Adrenal gland (tissue), 12 donors: ENCODE measurements around the gene SERPINA4. TPM values are rescaled to one million over a fixed set of nuclear protein-coding genes. Genes with fewer than 3 reads are reported as not detected.
A peak's percentile ranks its signal among the peaks of the same experiment; 100 is the strongest.

ENCODE experiments used
- DNase-seq, 7 donors: peaks; one replicate each; pipeline ENCODE4 v3.0.0-alpha.2; 2019 to 2020
- H3K27ac ChIP-seq, 5 donors: fragments of 200-600 bp; sonication (generic) in 4 of 5; 1 replicate in 3 of 5; 2 replicates in 2 of 5; pipeline versions ENCODE4 v1.5.1 to v1.8.0; 2016 to 2020; ENCODE audit warnings: mild to moderate bottlenecking in 1 of 5
- H3K27me3 ChIP-seq: fragments of 200-600 bp; 2 replicates; pipeline ENCODE4 v1.8.0; 2021
- H3K36me3 ChIP-seq, 2 donors: fragments of 200-600 bp; replicated peaks in 1 of 2; 1 replicate in 1 of 2; 2 replicates in 1 of 2; pipeline versions ENCODE4 v1.5.1 to v1.8.0; 2018 to 2022
- H3K4me1 ChIP-seq, 2 donors: fragments of 200-600 bp; replicated peaks in 1 of 2; 1 replicate in 1 of 2; 2 replicates in 1 of 2; pipeline versions ENCODE4 v1.5.1 to v1.8.0; 2018 to 2021
- H3K4me3 ChIP-seq, 4 donors: fragments of 200-600 bp; sonication (generic) in 3 of 4; one replicate each; pipeline ENCODE4 v1.5.1; 2016 to 2018
- H3K9me3 ChIP-seq, 3 donors: fragments of 200-600 bp; sonication (generic) in 1 of 3; replicated peaks in 1 of 3; 1 replicate in 2 of 3; 2 replicates in 1 of 3; pipeline versions ENCODE4 v1.5.1 to v1.8.0; 2016 to 2021
- POLR2A ChIP-seq, 2 donors: fragments of 450-650 bp; IDR thresholded peaks; one replicate each; pipeline ENCODE4 v1.6.1; 2017; ENCODE audit warnings: antibody characterized with exemption in 2 of 2, mild to moderate bottlenecking in 2 of 2, moderate library complexity in 1 of 2
- WGBS, 4 donors: extraction: QIAGEN DNeasy Blood & Tissue Kit in 2 of 4; methylation state at CpG; one replicate each; pipeline versions ENCODE4 v1.1.5 to v1.1.7; 2013 to 2017; 5-methylcytosine and 5-hydroxymethylcytosine counted together
- intact Hi-C, 2 donors: fragments of 100-400 bp; cut with DNase I; formaldehyde crosslinking; loops; one replicate each; pipeline versions ENCODE4 v1.14.1 to v1.15.0; 2022 to 2023
- polyA plus RNA-seq, 3 donors: library from polyadenylated mRNA; stranded (reverse); fragments of 200-250 nt in 2 of 3; fragments of 350-450 nt in 1 of 3; fragmentation: Illumina TruSeq in 1 of 3; extraction: RNeasy Lipid Tissue Mini Kit (QIAGEN cat#74804) in 1 of 3; gene quantifications; one replicate each; pipeline ENCODE4 v1.2.3, GENCODE V29; 2013 to 2014
- total RNA-seq, 9 donors: library from RNA; depleted of rRNA in 4 of 9; stranded (reverse); fragments of >200 nt in 4 of 9; fragments of 120-200 nt in 1 of 9; fragmentation: NEBNext Ultra II Directional in 1 of 9; extraction: Animal tissue kit (Norgen Biotek cat#: 25700) in 1 of 9; gene quantifications; one replicate each; pipeline versions ENCODE4 v1.1.0 to v1.2.4, GENCODE V29; 2013 to 2023
- TF ChIP-seq, protein P1 (sequence below), 6 experiments: fragments of 450-650 bp in 4 of 6; fragments of 200-600 bp in 2 of 6; sonication (generic) in 1 of 6; IDR thresholded peaks; 1 replicate in 5 of 6; 2 replicates in 1 of 6; pipeline versions ENCODE4 v1.5.1 to v1.8.0; 2016 to 2021; ENCODE audit warnings: antibody characterized with exemption in 6 of 6, mild to moderate bottlenecking in 2 of 6, moderate library complexity in 1 of 6
- donor health status: healthy with polysubstance abuse.
- donor health status: Bipolar disorder and iron deficiency.
- donor health status: DM: yes; HTN: yes; CAD: no.
- donor health status: DM: no; HTN: no; CAD: no.
- donor health status: DM: no; HTN: no; CAD: no.
- donor health status: DM: yes; HTN: yes; CAD: no.

SERPINA4 gene
- total and polyA plus RNA-seq, 12 donors = 0.06 to 0.31 (median 0.11) TPM; not detected in 9

DNA sequence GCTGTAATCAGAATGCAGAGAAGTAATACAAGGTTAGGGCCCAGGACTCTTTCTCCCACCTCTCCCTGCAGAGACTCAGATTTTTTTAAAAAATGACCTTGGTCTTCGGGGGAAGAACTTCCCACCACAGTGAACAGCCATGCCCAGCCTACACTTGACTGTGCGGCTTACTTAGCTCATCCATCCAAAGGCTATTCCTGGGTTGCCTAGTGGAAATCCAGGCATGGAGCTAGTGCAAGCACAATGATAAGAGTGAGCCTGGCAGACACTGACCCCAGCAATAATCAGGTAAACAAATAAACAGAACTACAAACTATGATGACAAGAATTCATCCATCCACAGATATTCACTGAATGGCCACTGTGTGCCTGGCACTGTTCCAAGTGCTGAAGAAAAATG, 34.7 kb downstream of the SERPINA4 start:
- intact Hi-C loops = no loop called here
- no peak for TF ChIP-seq POLR2A (IDR thresholded peaks at IDR 0.05)
- TF ChIP-seq, protein P1, sequence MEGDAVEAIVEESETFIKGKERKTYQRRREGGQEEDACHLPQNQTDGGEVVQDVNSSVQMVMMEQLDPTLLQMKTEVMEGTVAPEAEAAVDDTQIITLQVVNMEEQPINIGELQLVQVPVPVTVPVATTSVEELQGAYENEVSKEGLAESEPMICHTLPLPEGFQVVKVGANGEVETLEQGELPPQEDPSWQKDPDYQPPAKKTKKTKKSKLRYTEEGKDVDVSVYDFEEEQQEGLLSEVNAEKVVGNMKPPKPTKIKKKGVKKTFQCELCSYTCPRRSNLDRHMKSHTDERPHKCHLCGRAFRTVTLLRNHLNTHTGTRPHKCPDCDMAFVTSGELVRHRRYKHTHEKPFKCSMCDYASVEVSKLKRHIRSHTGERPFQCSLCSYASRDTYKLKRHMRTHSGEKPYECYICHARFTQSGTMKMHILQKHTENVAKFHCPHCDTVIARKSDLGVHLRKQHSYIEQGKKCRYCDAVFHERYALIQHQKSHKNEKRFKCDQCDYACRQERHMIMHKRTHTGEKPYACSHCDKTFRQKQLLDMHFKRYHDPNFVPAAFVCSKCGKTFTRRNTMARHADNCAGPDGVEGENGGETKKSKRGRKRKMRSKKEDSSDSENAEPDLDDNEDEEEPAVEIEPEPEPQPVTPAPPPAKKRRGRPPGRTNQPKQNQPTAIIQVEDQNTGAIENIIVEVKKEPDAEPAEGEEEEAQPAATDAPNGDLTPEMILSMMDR (IDR thresholded peaks at IDR 0.05) = no peak
- DNase-seq = no peak
- no peak overlapping the region for H3K27ac ChIP-seq
- peaks cover 38 to 39% of the 10 kb centered on the region in 2 donors for H3K4me1 ChIP-seq
- no peaks in the 10 kb centered on the region for H3K9me3 ChIP-seq
- WGBS, 4 donors = 50 to 70% (median 65%) methylated on average over 2 of the region's 2 CpGs
- no peaks in the 10 kb centered on the region for H3K27me3 ChIP-seq
- peaks cover 0 to 5% of the 10 kb centered on the region in 2 donors for H3K36me3 ChIP-seq
- no peak overlapping the region for H3K4me3 ChIP-seq

DNA sequence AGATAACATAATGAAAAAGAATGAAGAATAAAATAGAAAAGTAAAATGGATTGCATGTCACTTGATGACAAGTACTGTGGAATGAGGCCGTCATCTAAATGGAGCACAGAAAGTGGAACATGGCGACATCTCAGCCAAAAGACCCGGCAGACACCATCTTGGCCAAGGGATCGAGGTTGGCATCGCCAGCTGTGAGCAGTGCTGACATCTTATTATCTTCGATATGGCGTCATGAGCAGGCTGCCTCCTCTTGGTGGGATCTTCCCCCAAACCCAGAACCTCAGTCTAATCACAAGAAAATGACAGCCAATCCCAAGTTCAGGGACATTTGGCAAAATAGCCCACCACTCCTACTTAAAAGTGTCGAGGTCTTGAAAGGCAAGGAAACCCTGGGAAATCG, 35.1 kb downstream of the SERPINA4 start:
- Histone ChIP-seq H3K27ac (no peak overlapping the region), H3K36me3 (peaks cover 0 to 3% of the 10 kb centered on the region in 2 donors), H3K9me3 (no peaks in the 10 kb centered on the region), H3K4me1 (peaks cover 41% of the 10 kb centered on the region in 2 donors), H3K4me3 (no peak overlapping the region), H3K27me3 (no peaks in the 10 kb centered on the region)
- DNase-seq = no peak
- intact Hi-C loops = no loop called here
- 80 to 95% (median 89%) methylated on average over 8 to 9 of the region's 9 CpGs for WGBS, 4 donors
- no peak for TF ChIP-seq POLR2A (IDR thresholded peaks at IDR 0.05)
- TF ChIP-seq, protein P1 (IDR thresholded peaks at IDR 0.05) = no peak

GRCh38 chr14:94597788-94598187, 36.5 kb downstream of the SERPINA4 start:
- no peak for TF ChIP-seq POLR2A (IDR thresholded peaks at IDR 0.05)
- TF ChIP-seq, protein P1 (IDR thresholded peaks at IDR 0.05) = no peak
- Histone ChIP-seq H3K27me3 (no peaks in the 10 kb centered on the region), H3K36me3 (no peaks in the 10 kb centered on the region), H3K4me1 (peaks cover 52 to 55% of the 10 kb centered on the region in 2 donors), H3K9me3 (no peaks in the 10 kb centered on the region), H3K4me3 (no peak overlapping the region), H3K27ac (no peak overlapping the region)
- WGBS, 4 donors = 86 to 94% (median 89%) methylated on average over 2 to 5 of the region's 5 CpGs
- no peak for DNase-seq
- intact Hi-C loops = no loop called here

GRCh38 chr14:94598506-94598815, 37.2 kb downstream of the SERPINA4 start:
- Histone ChIP-seq H3K9me3 (no peaks in the 10 kb centered on the region), H3K4me3 (no peak overlapping the region), H3K4me1 (peaks cover 50 to 56% of the 10 kb centered on the region in 2 donors), H3K36me3 (no peaks in the 10 kb centered on the region), H3K27me3 (no peaks in the 10 kb centered on the region), H3K27ac (peak overlapping the region; percentile 75 to 96 (median 91))
- no peak for DNase-seq
- 62 to 86% (median 78%) methylated on average over 7 of the region's 7 CpGs for WGBS, 4 donors
- intact Hi-C loops = no loop called here
- no peak for TF ChIP-seq POLR2A (IDR thresholded peaks at IDR 0.05)
- TF ChIP-seq, protein P1 (IDR thresholded peaks at IDR 0.05) = no peak
